ENCODE data around the gene ASPDH.
A peak's percentile ranks its signal among the peaks of the same experiment; 100 is the strongest.

The ASPDH gene

DNA sequence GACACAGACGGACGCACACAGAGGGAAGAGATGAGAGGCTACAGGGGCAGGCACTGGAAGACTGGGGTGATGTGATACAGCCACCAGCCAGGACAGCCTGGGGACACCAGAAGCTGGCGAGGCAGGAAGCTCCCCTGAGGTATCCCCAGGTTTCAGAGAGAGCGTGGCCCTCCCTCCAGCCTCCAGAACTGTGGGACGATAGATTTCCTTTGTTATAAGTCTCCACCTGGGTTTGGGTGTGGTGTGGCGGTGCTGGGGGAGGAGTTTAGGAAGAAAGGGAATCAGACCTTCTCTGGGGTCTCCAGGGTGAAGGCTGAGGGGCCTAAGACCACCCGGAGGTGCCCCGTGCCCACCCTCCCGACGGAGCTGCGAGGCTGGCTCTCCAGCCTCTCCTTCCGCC is 2.7 kb upstream of the ASPDH start:
- H3K4me3 ChIP-seq (ENCODE audit: low read depth, low read length) = no peak overlapping the region

GRCh38 chr19:50515168-50515561 is 1.5 kb upstream of the ASPDH start:
- H3K4me3 ChIP-seq (ENCODE audit: low read depth, low read length) = no peak overlapping the region

DNA sequence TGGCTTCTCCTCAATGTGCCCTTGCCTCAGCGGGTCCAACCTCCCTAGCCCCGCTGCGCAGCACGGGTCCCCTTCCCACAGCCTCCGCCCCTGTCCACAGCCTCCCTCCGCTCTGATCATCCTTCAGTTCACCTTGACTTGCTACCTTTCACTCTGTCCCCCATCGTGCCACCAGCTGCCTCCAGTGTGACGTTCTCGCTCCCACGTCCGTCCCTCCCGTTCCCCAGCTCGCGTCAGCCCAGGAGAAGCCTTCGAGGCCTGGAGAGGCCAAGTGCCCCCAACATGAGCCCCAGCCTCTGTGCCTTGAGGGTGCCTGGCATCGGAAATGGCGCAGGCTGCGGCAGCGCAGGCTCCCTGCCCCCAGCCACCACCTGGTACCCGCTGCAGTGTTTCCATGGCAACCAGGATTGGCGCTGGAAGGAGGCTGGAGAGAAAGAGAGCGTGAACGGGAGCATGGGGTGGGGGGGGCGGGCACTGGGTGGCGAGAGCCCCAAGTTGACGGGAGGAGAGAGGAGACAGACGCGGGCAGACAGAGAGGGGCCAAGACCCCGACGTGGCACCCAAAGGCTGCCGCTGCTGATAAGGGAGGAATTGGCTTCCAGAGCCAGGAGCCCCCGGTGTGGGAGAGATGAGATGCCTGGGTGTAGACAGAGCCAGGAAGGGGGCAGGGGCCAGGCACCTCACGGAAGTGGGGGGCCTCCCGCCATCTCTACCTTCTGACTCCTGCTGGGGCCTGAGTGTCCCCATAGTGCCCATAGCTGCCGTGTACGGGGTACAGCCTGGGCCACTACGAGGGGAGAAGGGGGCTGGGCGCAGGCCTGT is 844 bp upstream of the ASPDH start:
- H3K4me3 ChIP-seq (ENCODE audit: low read depth, low read length) = no peak overlapping the region

DNA sequence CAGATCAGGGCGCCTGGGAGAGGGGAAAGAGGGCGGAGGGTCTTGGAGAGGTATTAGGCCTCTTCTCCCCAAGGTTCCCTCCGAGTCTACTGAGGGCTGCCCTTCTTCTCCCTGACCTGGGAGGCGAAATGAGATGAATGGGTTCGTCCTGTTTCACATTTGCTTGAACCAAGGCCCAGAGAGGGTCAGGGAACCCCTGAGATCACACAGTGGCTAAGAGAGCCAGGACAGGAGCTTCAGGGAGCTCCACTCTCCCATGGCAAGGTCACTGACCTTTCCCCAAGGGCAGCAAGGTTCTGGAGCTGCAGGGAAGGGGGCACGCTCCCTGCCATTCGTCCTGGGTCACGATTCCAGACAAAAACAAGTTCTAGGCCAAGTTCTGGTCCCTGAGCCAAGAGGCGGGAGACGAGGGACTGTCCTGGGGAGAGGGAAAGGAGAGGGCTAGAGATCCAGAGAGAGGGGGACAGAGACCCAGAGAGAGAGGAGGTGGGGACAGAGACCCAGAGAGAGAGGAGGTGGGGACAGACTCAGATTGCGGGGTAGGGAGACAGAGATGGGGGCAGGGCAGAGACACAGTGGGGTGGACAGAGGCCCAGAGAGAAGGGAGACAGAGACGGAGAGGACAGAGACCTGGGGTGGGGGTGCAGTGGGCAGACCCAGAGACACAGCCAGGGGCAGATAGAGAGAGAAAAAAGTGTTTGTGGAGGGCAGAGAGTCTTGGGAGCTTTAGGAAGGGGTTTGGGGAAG is 541 bp downstream of the ASPDH start:
- no peak overlapping the region for H3K4me3 ChIP-seq (ENCODE audit: low read depth, low read length)

DNA sequence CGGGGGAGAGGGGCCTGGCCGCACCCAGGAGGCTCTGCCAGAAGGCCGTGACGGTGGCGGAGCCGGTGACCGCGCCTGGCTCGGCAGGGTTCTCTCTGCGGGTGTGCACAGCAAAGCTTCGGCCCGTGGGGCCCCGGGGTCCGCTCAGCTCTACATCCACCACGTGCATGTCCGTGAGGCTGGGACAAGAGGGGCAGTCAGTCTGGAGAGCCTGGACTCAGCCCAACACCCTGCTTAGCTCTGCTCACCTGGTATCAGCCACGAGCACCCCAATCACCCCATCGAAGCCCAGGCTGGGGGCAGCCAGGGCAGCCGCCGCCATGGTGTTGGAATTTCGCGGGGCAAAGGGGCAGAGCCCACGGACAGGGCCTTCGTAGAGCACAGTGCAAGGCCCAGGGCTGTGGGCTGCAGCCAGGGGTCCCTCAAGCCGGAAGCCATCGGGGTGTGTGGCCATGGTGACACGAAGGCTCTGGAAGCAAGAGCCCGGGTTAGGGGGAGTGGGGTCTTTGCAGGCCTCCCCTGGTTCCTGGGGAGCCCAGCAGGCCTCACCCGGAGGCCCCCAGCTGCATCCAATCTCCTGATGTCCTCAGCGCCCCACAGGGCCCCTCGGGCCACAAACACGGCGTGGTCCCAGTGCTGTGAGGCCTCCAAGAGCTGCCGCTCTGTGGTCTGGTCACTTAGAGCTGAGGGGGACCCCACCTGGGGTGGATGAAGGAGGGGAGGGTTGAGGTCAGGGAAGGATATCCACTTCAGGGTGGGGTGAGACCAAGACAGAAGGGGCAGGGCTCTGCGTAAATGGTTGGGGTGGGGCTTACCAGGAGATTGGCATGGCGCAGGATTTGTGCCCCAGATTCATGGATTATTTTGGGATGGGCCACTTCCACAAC is 1.4 kb downstream of the ASPDH start:
- no peak overlapping the region for H3K4me3 ChIP-seq (ENCODE audit: low read depth, low read length)

DNA sequence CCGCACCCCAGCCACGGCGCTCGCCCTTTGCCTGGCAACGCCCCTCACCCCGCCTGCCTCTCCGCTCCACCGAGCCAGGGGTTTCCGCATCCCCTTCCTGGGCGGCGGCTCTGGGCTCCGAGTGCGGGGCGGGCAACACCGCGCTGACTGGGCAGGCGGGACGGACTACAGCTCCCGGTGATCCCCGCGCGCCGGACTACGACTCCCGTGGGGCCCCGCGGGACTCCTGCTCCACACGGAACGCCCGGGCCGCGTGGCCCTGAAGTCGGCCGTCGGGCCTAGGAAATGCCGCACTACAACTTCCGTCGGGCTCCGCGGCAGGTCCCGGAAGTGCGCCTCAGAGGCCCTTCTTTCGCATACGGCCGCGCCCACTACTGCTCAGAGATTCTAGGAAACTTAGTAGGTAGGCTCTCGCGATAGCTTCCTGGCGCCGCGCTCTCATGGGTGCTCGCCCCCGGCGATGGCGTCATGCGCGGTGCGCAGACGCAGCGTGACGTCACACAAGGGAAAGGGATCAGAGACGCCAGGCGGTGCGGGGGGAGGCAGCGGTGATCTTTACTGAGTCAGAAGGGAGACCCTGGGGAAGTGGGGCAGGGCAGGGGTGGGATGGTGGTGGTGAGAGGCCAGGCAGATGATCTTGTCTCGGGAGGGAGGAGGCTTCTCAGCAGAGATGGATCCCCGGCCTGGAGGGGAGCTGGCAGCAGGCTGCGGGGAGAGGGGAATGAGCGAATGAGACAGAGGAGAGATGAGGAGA is 2.5 kb downstream of the ASPDH start, which contains the start of gene JOSD2:
Gene JOSD2 (minus strand): TSS at position 123 of the 754 bp plus-strand sequence. CDS start 760 bp downstream, outside the sequence.
- peak within 1 kb of the TSS; percentile 63 for H3K4me3 ChIP-seq (ENCODE audit: low read depth, low read length)

GRCh38 chr19:50510700-50511068 is 3.0 kb downstream of the ASPDH start:
- peak overlapping the region; percentile 63 for H3K4me3 ChIP-seq (ENCODE audit: low read depth, low read length)

DNA sequence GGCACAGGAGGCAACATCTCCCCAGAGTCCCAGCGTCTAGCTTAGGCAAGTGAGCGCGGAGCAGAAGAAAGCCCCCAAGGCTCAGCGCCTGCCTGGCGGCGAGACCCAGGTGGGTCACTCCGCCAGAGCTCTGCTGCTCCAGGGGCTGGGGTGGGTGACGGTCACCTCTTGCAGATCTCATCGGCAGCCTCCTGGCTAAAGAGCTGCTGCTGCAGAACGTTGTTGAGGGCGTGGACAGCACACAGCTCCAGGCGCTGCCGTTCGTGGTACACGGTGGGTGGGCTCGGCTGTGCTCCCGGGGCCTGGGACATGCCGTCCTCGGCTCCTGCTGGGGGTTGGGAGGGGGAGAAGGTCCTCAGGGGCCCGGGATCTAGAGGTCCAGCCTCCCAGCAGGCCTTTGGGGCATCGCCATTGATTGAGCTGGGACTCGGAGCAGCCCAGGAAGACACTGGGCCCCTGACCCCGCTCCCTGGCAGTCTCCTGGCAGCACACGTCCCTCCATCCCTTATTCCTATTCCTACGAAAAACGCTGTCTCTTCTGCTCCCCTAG is 3.5 kb downstream of the ASPDH start:
- H3K4me3 ChIP-seq (ENCODE audit: low read depth, low read length) = peak overlapping the region; percentile 63

DNA sequence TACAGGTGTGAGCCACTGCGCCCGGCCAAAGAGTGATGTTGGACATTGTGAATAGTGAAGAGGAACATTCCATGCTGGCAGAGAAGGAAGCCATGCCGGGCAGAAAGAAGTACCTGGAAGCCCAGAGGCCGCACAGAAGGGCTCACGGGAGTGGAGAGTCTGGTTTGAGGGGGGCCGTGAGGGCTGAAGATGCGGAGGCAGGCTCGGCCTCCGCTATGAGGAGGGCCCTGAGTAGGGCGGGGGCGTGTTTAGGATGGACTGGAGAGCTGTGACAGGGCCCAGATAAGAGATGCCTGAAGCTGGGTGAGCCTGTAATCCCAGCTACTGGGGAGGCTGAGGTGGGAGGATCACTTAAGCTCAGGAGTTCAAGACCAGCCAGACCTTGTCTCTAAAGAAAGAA is 4.3 kb downstream of the ASPDH start:
- no peak overlapping the region for H3K4me3 ChIP-seq (ENCODE audit: low read depth, low read length)

- H3K4me3 ChIP-seq (ENCODE audit: low read depth, low read length) = no peak overlapping the region
Observed at GRCh38 chr19:50508843-50509190, 4.9 kb downstream of the ASPDH start.

- no peak overlapping the region for H3K4me3 ChIP-seq (ENCODE audit: low read depth, low read length)
Observed at GRCh38 chr19:50507376-50507775, 6.3 kb downstream of the ASPDH start.

DNA sequence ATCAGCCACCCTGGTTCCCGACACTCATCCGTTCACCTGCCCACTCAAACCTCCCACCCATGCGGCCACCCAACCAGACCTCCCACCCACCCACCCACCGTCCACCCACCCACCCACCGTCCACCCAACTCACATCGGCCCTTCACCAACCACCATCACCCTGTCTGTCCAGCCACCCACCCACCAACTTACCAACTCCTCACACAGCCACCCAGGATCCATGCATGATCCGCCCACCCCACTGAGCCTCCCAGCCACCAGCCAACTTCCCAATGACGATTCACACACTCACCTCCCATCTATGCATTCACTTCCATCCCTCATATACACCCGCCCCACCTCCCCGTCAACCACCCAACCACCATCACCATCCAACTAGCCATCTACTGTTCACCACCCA is 7.0 kb downstream of the ASPDH start:
- no peak overlapping the region for H3K4me3 ChIP-seq (ENCODE audit: low read depth, low read length)

- H3K4me3 ChIP-seq (ENCODE audit: low read depth, low read length) = no peak overlapping the region
Observed at GRCh38 chr19:50505856-50506611, 7.7 kb downstream of the ASPDH start.

DNA sequence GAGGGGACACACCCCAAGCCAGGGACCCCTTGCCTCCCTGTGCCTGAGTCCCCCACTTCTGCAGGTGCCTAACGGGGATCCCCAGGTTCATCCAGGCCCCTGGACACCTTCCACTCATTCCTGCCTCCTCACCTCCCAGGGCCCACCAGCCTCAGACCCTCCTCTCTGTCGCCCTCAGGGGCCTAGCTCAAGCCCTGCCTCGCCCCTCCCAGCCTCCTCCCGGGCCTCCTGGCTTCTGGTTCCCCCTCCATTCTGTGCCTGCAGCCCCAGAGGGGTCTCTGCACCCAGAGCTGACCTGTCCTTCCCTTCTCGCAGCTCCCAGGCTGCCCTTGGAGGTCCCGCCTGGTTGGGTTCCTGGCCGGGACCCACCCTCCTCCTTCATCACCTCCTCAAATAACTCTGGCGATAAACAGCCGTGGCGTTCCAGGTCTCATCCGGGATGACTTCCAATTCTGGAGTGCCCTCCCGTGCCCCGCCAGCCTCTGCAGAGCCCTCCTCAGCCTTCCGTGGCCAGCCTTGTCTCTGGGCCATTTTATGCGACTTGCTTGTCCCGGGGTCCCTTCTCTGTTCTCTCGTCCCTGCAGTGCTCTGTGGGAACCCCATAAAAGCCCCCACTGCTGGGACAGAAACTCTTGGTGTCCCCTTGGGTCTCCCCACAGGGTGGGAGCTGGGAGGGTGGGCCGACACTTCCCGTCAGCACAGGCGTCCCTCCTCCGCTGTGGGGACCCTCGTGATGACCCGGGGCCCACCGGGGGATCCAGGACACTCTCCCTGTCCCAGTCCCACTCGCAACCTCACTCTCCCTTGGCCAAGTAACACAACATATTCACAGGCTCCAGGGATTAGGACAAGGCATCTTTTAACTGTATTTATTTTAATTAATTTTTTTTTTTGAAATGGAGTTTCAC is 11.9 kb downstream of the ASPDH start:
- H3K4me3 ChIP-seq (ENCODE audit: low read depth, low read length) = no peak overlapping the region

DNA sequence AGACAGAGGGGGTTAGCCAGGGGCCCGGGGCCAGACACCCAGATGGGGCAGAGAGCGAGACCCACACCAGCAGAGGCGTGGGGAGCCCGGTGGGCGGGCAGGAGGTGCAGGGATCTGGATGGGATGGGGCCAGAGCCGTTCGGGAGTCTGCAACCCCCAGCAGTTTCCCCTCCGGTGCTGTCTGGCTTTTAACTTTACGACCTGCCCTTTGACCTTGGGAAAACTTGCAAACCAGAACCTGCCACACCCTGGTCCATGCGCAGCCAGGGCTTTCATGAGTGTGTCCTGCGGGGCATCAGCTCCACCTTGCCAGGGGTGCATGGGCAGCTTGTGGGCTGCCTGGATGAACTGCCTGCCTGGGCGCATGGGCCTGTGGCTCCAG is 12.5 kb downstream of the ASPDH start:
- no peak overlapping the region for H3K4me3 ChIP-seq (ENCODE audit: low read depth, low read length)

DNA sequence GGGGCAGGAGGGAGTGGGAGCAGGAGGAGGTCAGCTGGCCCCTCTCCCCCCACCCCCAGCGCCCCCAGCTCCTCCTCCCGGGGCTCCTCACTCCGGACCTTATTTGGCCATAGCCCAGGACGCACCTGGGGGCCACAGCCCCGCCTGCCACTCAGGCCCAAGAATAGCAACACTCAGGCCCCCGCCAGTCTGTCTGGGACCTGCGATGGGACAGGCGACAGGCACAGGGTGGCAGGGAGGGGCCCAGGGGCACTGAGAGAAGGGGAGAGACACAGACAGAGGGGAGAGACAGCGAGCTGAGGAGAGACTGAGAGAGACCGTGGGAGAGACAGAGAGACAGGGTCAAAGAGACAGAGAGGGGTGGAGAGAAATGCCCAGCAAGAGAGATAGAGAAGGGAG is 13.0 kb downstream of the ASPDH start:
- H3K4me3 ChIP-seq (ENCODE audit: low read depth, low read length) = no peak overlapping the region

DNA sequence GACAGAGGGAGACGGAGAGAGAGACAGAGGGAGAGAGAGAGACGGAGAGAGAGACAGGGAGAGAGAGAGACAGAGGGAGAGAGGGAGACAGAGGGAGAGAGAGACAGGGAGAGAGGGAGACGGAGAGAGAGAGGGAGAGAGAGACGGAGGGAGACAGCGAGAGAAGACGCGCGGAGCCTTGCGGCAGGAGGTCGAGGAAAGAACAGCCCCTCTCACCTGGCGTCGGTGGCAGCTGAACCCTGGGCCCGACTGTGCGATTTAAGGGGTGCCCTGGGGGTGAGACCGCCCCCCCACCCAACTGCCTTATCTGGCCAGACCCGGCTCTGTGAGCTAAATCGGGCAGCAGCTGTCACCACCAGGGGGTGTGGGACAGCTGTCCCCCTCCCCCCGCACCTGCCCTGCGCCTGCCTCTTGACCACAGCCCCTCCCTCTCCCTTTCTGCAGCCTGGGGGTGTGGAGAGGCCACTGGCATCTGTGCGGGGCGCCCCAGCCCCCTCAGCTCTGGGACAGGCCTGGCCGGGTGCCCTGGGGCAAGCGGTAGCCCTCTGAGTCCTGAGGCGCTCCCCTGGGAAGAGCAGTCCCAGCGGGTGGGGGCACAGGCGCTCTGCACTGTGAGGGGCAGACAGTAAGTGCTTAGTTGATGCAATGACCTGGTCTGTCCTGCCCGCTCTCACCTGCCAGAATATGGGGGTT is 13.5 kb downstream of the ASPDH start:
- no peak overlapping the region for H3K4me3 ChIP-seq (ENCODE audit: low read depth, low read length)

Measured in iPS-11a (cell line).